Gastrocnemius medialis (tissue), 4 donors: ENCODE measurements around the gene COL23A1. TPM values are rescaled to one million over a fixed set of nuclear protein-coding genes. Genes with fewer than 3 reads are reported as not detected.

ENCODE experiments used
- ATAC-seq, 2 donors: fragments of 150-250 bp; one replicate each; pipeline ENCODE4 v1.9.1; 2016
- DNase-seq, 2 donors: peaks; one replicate each; pipeline ENCODE4 v3.0.0-alpha.2; 2019
- H3K27ac ChIP-seq, 4 donors: fragments of 200-600 bp; sonication (generic); 1 replicate in 1 of 4; 2 replicates in 3 of 4; pipeline ENCODE4 v1.5.1; 2016 to 2018; ENCODE audit warnings: mild to moderate bottlenecking in 2 of 4, moderate library complexity in 1 of 4
- H3K27me3 ChIP-seq, 3 donors: fragments of 200-600 bp; sonication (generic) in 2 of 3; 1 replicate in 1 of 3; 2 replicates in 2 of 3; pipeline versions ENCODE4 v1.5.1 to v1.6.0; 2016 to 2019; ENCODE audit warnings: mild to moderate bottlenecking in 1 of 3, moderate library complexity in 1 of 3
- H3K36me3 ChIP-seq, 2 donors: fragments of 200-600 bp; sonication (generic) in 1 of 2; one replicate each; pipeline ENCODE4 v1.5.1; 2017 to 2018
- H3K4me1 ChIP-seq, 2 donors: fragments of 200-600 bp; sonication (generic) in 1 of 2; one replicate each; pipeline ENCODE4 v1.5.1; 2016 to 2017; ENCODE audit warnings: mild to moderate bottlenecking in 2 of 2
- H3K4me3 ChIP-seq, 4 donors: fragments of 200-600 bp; sonication (generic) in 3 of 4; 1 replicate in 1 of 4; 2 replicates in 3 of 4; pipeline ENCODE4 v1.5.1; 2016 to 2019; ENCODE audit warnings: mild to moderate bottlenecking in 2 of 4
- H3K9me3 ChIP-seq, 3 donors: fragments of 200-600 bp; sonication (generic) in 2 of 3; 1 replicate in 1 of 3; 2 replicates in 2 of 3; pipeline ENCODE4 v1.5.1; 2016 to 2019
- POLR2A ChIP-seq, 2 donors: fragments of 450-650 bp; IDR thresholded peaks; one replicate each; pipeline ENCODE4 v1.6.1; 2017; ENCODE audit warnings: antibody characterized with exemption in 2 of 2, mild to moderate bottlenecking in 2 of 2, moderate library complexity in 2 of 2
- in situ Hi-C, 4 donors: fragments of 200-750 bp; cut with MboI; loops; one replicate each; pipeline versions ENCODE4 v1.15.0 to v1.8.0; 2017; ENCODE audit warnings: low sequenced_read_pairs in 4 of 4
- intact Hi-C: fragments of 100-400 bp; cut with DNase I; formaldehyde crosslinking; loops from one replicate; pipeline ENCODE4 v1.15.1; 2023; ENCODE audit warnings: low total_unique reads
- total RNA-seq, 4 donors: library from RNA; depleted of rRNA; stranded (reverse); fragments of >200 nt; gene quantifications; one replicate each; pipeline versions ENCODE4 v1.1.0 to v1.2.3, GENCODE V29; 2016
- TF ChIP-seq, protein P1 (sequence below), 5 experiments: fragments of 450-650 bp in 3 of 5; fragments of 200-600 bp in 2 of 5; sonication (generic) in 2 of 5; IDR thresholded peaks in 4 of 5; conservative IDR thresholded peaks in 1 of 5; 1 replicate in 4 of 5; 2 replicates in 1 of 5; pipeline ENCODE4 v1.5.1; 2016 to 2019; ENCODE audit warnings: antibody characterized with exemption in 5 of 5, mild to moderate bottlenecking in 3 of 5, moderate library complexity in 3 of 5

The COL23A1 gene
- total RNA-seq, 4 donors from 2014 or later, result 0.62 to 1.1 (median 0.97) TPM; not detected in 1

DNA sequence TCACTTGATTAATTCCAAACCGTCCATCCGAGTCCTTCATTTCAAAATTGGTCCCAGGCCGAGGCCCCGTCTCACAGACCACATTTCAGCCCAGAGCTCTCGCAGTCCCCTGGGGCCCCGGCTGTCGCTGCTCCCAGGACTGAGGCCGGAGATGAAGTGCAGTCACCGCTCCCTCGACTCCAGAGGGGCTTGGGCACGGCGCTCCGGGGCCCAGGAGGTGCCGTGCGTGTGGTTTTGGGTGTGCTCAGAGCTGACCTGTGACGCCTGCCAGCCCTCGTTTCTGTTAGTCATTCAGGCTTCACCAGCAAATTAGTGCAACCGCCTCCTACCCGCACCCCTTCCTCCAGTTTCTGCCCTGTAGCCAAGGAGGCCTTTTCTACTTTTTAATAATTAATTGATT lies 308.9 kb downstream of the COL23A1 start:
- Histone ChIP-seq H3K36me3 (no peaks in the 10 kb centered on the region), H3K27ac (no peak overlapping the region), H3K27me3 (no peaks in the 10 kb centered on the region), H3K4me1 (no peaks in the 10 kb centered on the region), H3K4me3 (no peak overlapping the region), H3K9me3 (peaks cover 0 to 8% (median 6%) of the 10 kb centered on the region in 3 donors)
- no peak for TF ChIP-seq POLR2A (IDR thresholded peaks at IDR 0.05)
- TF ChIP-seq, protein P1, sequence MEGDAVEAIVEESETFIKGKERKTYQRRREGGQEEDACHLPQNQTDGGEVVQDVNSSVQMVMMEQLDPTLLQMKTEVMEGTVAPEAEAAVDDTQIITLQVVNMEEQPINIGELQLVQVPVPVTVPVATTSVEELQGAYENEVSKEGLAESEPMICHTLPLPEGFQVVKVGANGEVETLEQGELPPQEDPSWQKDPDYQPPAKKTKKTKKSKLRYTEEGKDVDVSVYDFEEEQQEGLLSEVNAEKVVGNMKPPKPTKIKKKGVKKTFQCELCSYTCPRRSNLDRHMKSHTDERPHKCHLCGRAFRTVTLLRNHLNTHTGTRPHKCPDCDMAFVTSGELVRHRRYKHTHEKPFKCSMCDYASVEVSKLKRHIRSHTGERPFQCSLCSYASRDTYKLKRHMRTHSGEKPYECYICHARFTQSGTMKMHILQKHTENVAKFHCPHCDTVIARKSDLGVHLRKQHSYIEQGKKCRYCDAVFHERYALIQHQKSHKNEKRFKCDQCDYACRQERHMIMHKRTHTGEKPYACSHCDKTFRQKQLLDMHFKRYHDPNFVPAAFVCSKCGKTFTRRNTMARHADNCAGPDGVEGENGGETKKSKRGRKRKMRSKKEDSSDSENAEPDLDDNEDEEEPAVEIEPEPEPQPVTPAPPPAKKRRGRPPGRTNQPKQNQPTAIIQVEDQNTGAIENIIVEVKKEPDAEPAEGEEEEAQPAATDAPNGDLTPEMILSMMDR (IDR thresholded peaks at IDR 0.05 in 4 of 5, conservative IDR thresholded peaks at IDR 0.05 in 1 of 5), result no peak
- no peak for DNase-seq
- in situ Hi-C loops (loop anchor here (5.0 to 25.0 kb wide), 4 partner anchors 271 to 1206 kb away; no protein-coding TSS in a partner anchor), intact Hi-C loops (loop anchor here (5.0 to 10.0 kb wide), 2 partner anchors 181 to 453 kb away; partner anchors contain the start of gene ZNF354A)
- ATAC-seq, result no peak

DNA sequence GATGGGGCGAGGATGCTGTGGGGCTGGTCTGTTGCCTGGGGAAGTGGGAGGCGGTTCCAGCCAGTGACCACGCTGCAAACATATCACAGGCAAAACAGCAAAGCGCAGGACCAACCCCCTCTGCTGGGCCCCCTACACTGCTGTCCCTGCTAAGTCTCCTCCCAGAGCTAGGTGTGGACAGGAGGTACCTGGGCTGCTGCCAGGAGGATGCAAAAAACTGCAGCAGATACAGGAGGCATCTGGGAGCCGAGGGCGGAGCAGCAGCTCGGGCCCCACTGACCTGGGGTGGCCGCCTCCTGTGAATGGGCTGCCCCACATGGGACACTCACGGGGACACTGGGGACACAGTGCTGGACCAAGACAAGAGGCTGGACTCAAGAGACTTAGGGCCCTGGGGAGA lies 309.6 kb downstream of the COL23A1 start:
- no peak for TF ChIP-seq POLR2A (IDR thresholded peaks at IDR 0.05)
- TF ChIP-seq, protein P1 (IDR thresholded peaks at IDR 0.05 in 4 of 5, conservative IDR thresholded peaks at IDR 0.05 in 1 of 5), result no peak
- DNase-seq, result no peak
- in situ Hi-C loops (loop anchor here (5.0 to 25.0 kb wide), 4 partner anchors 272 to 1207 kb away; no protein-coding TSS in a partner anchor), intact Hi-C loops (loop anchor here (1.0 to 10.0 kb wide), 5 partner anchors 182 to 780 kb away; partner anchors contain the start of genes ZNF354A and ZNF354C)
- Histone ChIP-seq H3K27me3 (no peaks in the 10 kb centered on the region), H3K4me3 (no peak overlapping the region), H3K36me3 (no peaks in the 10 kb centered on the region), H3K4me1 (no peaks in the 10 kb centered on the region), H3K27ac (peak overlapping the region in 1 of 4 donors; percentile 15), H3K9me3 (peaks cover 0 to 8% (median 6%) of the 10 kb centered on the region in 3 donors)
- no peak for ATAC-seq

DNA sequence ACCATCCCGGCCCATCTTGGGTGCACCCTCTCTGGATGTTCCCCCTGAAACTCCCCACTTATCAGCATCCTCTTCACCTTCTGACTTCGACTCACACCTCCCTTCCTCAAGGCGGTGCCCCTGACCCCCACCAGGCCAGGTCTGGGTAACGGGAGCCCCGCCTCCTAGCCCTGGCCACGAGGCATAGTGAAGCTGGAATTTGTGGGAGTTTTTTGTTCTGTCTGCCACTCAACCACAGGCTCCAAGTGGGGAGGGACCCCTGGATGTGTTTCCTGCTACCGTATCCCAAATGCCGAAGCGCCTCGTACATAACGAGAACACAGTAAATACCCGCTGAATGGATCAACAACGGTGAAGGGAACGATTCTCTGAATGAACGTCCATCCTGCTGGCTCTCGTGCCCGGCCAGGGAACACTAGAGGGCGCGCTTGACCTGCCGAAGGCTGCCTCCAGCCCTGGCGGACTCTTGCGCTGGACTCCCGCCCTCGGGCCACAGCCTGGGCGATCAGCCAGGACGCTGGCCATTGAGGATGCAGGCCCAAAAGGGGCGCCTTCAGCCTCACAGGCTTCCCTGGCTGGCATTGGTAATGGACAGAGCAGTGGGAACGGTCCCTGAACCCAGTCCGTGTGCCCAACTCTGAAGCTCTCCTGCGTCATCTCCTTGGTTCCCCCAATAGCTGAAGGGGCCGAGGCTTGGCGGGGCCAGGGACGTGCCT lies 310.3 kb downstream of the COL23A1 start:
- no peak overlapping the region for H3K4me3 ChIP-seq
- H3K4me1 ChIP-seq, result no peaks in the 10 kb centered on the region
- H3K27me3 ChIP-seq, result no peaks in the 10 kb centered on the region
- TF ChIP-seq, protein P1 (IDR thresholded peaks at IDR 0.05 in 4 of 5, conservative IDR thresholded peaks at IDR 0.05 in 1 of 5), result peak; percentile 78 to 93 (median 91)
- TF ChIP-seq POLR2A (IDR thresholded peaks at IDR 0.05), result no peak
- in situ Hi-C loops, result loop anchor here (5.0 to 25.0 kb wide), 4 partner anchors 272 to 1207 kb away; no protein-coding TSS in a partner anchor
- H3K9me3 ChIP-seq, result peaks cover 0 to 8% (median 6%) of the 10 kb centered on the region in 3 donors
- H3K27ac ChIP-seq, result no peak overlapping the region
- intact Hi-C loops, result loop anchor here (1.0 to 10.0 kb wide), 5 partner anchors 182 to 780 kb away; partner anchors contain the start of genes ZNF354A and ZNF354C
- DNase-seq (peak; percentile 65 to 74), ATAC-seq (peak; percentile 78 to 91)
- no peaks in the 10 kb centered on the region for H3K36me3 ChIP-seq

DNA sequence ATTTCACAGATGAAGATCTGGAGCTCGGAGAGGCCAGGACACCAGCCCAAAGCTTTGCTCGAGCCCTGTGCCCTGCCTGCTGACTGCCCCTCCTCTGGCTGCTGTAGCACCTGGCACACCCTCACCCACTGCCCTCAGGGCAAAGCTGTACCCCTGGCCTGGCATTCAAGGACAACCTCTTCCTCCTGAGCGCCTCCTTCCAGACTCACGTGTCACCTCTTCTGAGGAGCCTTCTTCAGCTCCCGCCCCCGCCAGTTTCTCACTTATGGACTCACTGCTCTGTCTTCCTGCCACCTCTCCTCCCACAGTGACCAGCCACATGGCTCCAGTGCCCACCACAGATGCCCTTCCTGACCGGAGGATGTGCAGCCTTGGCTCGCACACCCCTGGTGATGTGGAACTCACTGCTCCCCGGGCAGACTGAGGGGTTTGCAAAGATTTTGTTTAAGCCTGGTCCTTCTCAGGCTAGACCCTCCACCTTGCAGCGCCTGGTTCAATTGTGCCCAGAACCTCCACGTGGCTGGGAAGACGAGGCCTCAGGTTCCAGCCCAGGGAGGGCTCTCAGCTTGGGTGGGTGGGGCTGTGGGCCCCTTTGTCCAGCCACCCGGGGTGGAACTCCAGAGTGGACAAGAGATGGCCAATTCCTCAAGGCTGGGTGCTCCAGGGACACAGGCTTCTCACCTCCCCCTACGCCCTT lies 311.0 kb downstream of the COL23A1 start:
- Histone ChIP-seq H3K4me3 (no peak overlapping the region), H3K27ac (no peak overlapping the region), H3K27me3 (no peaks in the 10 kb centered on the region), H3K36me3 (no peaks in the 10 kb centered on the region), H3K9me3 (peaks cover 0 to 7% (median 6%) of the 10 kb centered on the region in 3 donors), H3K4me1 (no peaks in the 10 kb centered on the region)
- ATAC-seq (peak; percentile 4 to 8), DNase-seq (no peak)
- TF ChIP-seq POLR2A (IDR thresholded peaks at IDR 0.05), result no peak
- TF ChIP-seq, protein P1 (IDR thresholded peaks at IDR 0.05 in 4 of 5, conservative IDR thresholded peaks at IDR 0.05 in 1 of 5), result no peak
- in situ Hi-C loops, result loop anchor here in 1 of 4 donors (25.0 kb wide), 1 partner anchor 1208 kb away; no protein-coding TSS in a partner anchor
- intact Hi-C loops, result no loop called here
